NCI-H2196 (cell line): ENCODE results near the gene TUBB8.
"Not testable (repeated sequence)": the region's sequence is repeated elsewhere in the genome, so short reads cannot be mapped to it uniquely, and the experiment has no call there.

ENCODE experiments used
- DNase-seq: peaks from one replicate; lab custom pipeline; 2025; ENCODE audit not compliant: unreplicated experiment; lab: John Stamatoyannopoulos, UW

TUBB8 gene

DNA sequence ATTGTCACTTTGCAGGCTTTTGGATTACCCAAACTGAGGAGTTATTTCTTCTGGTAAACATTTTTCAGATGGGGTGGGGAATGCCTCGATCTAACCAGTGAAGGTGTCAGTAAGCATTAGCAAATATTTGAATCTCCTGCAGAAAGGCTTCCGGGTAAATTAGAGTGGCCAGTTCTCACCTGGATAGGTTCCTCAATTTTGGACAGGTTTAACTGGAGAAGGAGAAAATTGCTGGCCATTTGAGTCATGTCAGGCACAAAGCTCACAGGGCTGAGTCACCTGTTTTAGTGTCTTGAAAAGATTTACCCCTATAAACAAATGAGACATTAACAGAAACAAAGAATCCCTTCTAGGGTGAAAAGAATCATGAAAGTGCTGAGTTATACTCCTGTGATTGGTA is 830 bp upstream of the TUBB8 start:
- not testable (repeated sequence) for DNase-seq

DNA sequence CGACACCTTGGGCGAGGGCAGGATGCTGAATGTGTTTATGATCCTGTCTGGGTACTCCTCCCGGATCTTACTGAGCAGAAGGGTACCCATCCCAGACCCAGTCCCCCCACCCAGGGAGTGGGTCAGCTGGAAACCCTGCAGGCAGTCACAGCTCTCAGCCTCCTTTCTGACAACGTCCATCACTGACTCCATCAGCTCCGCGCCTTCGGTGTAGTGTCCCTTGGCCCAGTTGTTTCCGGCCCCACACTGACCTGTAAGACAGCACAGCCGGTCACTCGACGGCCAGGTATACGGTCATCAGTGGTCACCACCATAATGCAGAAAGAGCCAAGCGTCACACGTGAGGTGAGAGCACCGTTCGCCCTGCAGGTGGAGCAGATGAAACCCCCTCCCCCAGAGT is 1.2 kb downstream of the TUBB8 start:
- DNase-seq: not testable (repeated sequence)

DNA sequence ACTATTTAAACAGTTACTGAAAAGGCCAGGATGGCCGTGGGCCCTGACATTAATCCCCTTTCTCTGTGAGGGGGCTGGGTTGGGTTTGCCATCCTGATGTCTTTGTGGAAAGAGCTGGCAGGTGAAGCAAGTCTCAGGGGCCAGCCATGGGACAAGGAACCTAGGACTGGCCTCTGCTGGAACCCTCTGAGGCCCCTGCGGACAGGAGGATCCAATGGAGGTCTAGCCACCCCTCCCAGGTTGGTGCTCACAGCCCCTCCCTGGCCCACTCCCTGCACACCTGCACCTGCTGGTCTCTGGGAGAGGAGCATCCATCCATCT is 35.8 kb downstream of the TUBB8 start:
- not testable (repeated sequence) for DNase-seq

GRCh38 chr10:12444-13314 is 36.4 kb downstream of the TUBB8 start:
- DNase-seq: not testable (repeated sequence)

DNA sequence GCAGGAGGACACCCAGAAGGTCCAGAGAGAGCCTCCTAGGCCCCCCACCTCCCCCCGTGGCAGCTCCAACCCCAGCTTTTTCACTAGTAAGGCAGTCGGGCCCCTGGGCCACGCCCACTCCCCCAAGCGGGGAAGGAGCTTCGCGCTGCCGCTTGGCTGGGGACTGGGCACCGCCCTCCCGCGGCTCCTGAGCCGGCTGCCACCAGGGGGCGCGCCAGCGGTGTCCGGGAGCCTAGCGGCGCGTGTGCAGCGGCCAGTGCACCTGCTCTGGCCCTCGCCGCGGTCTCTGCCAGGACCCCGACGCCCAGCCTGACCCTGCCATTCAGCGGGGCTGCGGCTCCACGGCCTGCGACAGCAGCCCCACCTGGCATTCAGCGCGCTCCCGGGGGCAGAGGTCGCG is 37.8 kb downstream of the TUBB8 start:
- not testable (repeated sequence) for DNase-seq

DNA sequence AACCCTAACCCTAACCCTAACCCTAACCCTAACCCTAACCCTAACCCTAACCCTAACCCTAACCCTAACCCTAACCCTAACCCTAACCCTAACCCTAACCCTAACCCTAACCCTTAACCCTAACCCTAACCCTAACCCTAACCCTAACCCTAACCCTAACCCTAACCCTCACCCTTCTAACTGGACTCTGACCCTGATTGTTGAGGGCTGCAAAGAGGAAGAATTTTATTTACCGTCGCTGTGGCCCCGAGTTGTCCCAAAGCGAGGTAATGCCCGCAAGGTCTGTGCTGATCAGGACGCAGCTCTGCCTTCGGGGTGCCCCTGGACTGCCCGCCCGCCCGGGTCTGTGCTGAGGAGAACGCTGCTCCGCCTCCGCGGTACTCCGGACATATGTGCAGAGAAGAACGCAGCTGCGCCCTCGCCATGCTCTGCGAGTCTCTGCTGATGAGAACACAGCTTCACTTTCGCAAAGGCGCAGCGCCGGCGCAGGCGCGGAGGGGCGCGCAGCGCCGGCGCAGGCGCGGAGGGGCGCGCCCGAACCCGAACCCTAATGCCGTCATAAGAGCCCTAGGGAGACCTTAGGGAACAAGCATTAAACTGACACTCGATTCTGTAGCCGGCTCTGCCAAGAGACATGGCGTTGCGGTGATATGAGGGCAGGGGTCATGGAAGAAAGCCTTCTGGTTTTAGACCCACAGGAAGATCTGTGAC is 38.7 kb downstream of the TUBB8 start:
- not testable (repeated sequence) for DNase-seq
